GM23338 (cell line): Measurements from ENCODE around the gene RCOR1. TPM values are rescaled to one million over a fixed set of nuclear protein-coding genes. Genes with fewer than 3 reads are reported as not detected.

ENCODE experiments used
- ATAC-seq: fragments of 200-7000 bp; cut with Tn5 transposase; 3 replicates; pipeline ENCODE4 v1.9.1; 2020
- DNase-seq: peaks from one replicate; pipeline ENCODE4 v3.0.0-alpha.2; 2015; ENCODE audit warnings: low spot score
- H2AFZ ChIP-seq: fragments of 200-600 bp; sonication (generic); 2 replicates; pipeline ENCODE4 v1.8.0; 2016; ENCODE audit warnings: antibody characterized with exemption, mild to moderate bottlenecking, moderate library complexity
- H3F3A ChIP-seq: fragments of 200-600 bp; sonication (generic); replicated peaks from 2 replicates; pipeline ENCODE4 v1.8.0; 2017; ENCODE audit warnings: antibody characterized with exemption, mixed run types, low read depth
- H3K27ac ChIP-seq: fragments of 200-600 bp; sonication (generic); 2 replicates; pipeline ENCODE4 v1.6.1; 2016; ENCODE audit warnings: low read depth
- H3K27me3 ChIP-seq: fragments of 200-600 bp; sonication (generic); 2 replicates; pipeline ENCODE4 v1.8.0; 2016; ENCODE audit warnings: mild to moderate bottlenecking, mixed run types, moderate library complexity; ENCODE audit not compliant: insufficient read depth
- H3K36me3 ChIP-seq: fragments of 200-600 bp; sonication (generic); 2 replicates; pipeline ENCODE4 v1.8.0; 2016; ENCODE audit warnings: mild to moderate bottlenecking; ENCODE audit not compliant: insufficient read depth
- H3K4me1 ChIP-seq: fragments of 200-600 bp; sonication (generic); 2 replicates; pipeline ENCODE4 v1.8.0; 2016; ENCODE audit warnings: mild to moderate bottlenecking, moderate library complexity; ENCODE audit not compliant: insufficient read depth
- H3K4me2 ChIP-seq: fragments of 200-600 bp; sonication (generic); 2 replicates; pipeline ENCODE4 v1.7.1; 2017; ENCODE audit warnings: mixed run types
- H3K4me3 ChIP-seq: fragments of 200-600 bp; sonication (generic); 2 replicates; pipeline ENCODE4 v1.6.1; 2016; ENCODE audit warnings: mixed run types
- H3K79me2 ChIP-seq: fragments of 200-600 bp; sonication (generic); replicated peaks from 2 replicates; pipeline ENCODE4 v1.8.0; 2017; ENCODE audit warnings: mild to moderate bottlenecking; ENCODE audit not compliant: insufficient read depth
- H3K9me2 ChIP-seq: fragments of 200-600 bp; sonication (generic); 2 replicates; pipeline ENCODE4 v1.8.0; 2017; ENCODE audit not compliant: insufficient read depth
- H4K20me1 ChIP-seq: fragments of 200-600 bp; sonication (generic); replicated peaks from 2 replicates; pipeline ENCODE4 v1.8.0; 2017; ENCODE audit warnings: mild to moderate bottlenecking; ENCODE audit not compliant: insufficient read depth
- H3K27ac Mint-ChIP-seq: 2 replicates; pipeline ENCODE4 v1.8.0; 2020; ENCODE audit warnings: inconsistent platforms, mild to moderate bottlenecking, moderate library complexity, mixed read lengths
- H3K27me3 Mint-ChIP-seq: 3 replicates; pipeline ENCODE4 v1.8.0; 2022; ENCODE audit warnings: low read depth, mild to moderate bottlenecking, moderate library complexity, mixed read lengths, inconsistent platforms; ENCODE audit not compliant: insufficient read depth, poor library complexity
- H3K36me3 Mint-ChIP-seq: 3 replicates; pipeline ENCODE4 v1.8.0; 2021; ENCODE audit warnings: low read depth, mild to moderate bottlenecking, inconsistent platforms, moderate library complexity, mixed read lengths
- H3K4me1 Mint-ChIP-seq: 3 replicates; pipeline ENCODE4 v1.8.0; 2020; ENCODE audit warnings: mild to moderate bottlenecking, inconsistent platforms, mixed read lengths
- H3K4me3 Mint-ChIP-seq: 3 replicates; pipeline ENCODE4 v1.8.0; 2021; ENCODE audit warnings: moderate library complexity, mild to moderate bottlenecking, inconsistent platforms, mixed read lengths
- H3K9me3 Mint-ChIP-seq: 3 replicates; pipeline ENCODE4 v1.8.0; 2020; ENCODE audit warnings: moderate library complexity, mild to moderate bottlenecking, inconsistent platforms, mixed read lengths
- CREB1 ChIP-seq: fragments of 250-450 bp; sonication (Bioruptor Pico); IDR thresholded peaks from 2 replicates; pipeline ENCODE4 v1.5.0; 2020; ENCODE audit warnings: low read depth, mild to moderate bottlenecking, moderate library complexity
- CTCF ChIP-seq, 2 experiments: fragments of 200-600 bp in 1 of 2; sonication (generic) in 1 of 2; conservative IDR thresholded peaks; 2 replicates each; pipeline versions ENCODE4 v1.5.1 to v1.6.1; 2016 to 2017; ENCODE audit warnings: antibody characterized with exemption in 2 of 2, low read depth in 2 of 2, mild to moderate bottlenecking in 2 of 2, moderate library complexity in 1 of 2
- ETS1 ChIP-seq: IDR thresholded peaks from 2 replicates; pipeline ENCODE4 v1.6.1; 2016; ENCODE audit warnings: antibody characterized with exemption
- EZH2 ChIP-seq: fragments of 200-600 bp; sonication (generic); IDR thresholded peaks from one replicate; pipeline ENCODE4 v1.8.0; 2017; ENCODE audit warnings: antibody characterized with exemption, mild to moderate bottlenecking, low read depth; ENCODE audit not compliant: unreplicated experiment
- EZH2phosphoT487 ChIP-seq: fragments of 200-600 bp; sonication (generic); IDR thresholded peaks from one replicate; pipeline ENCODE4 v1.8.1; 2018; ENCODE audit warnings: antibody characterized with exemption; ENCODE audit not compliant: unreplicated experiment
- JUNB ChIP-seq: IDR thresholded peaks from one replicate; pipeline ENCODE4 v1.6.1; 2016; ENCODE audit warnings: antibody characterized with exemption; ENCODE audit not compliant: unreplicated experiment
- NANOG ChIP-seq: IDR thresholded peaks from 2 replicates; pipeline ENCODE4 v1.6.1; 2016; ENCODE audit warnings: antibody characterized with exemption, borderline replicate concordance
- POLR2AphosphoS5 ChIP-seq: IDR thresholded peaks from 2 replicates; pipeline ENCODE4 v1.6.1; 2016; ENCODE audit warnings: antibody characterized with exemption, low read depth
- REST ChIP-seq: IDR thresholded peaks from one replicate; pipeline ENCODE4 v1.6.1; 2018; ENCODE audit warnings: antibody characterized with exemption; ENCODE audit not compliant: unreplicated experiment
- STAT1 ChIP-seq: IDR thresholded peaks from one replicate; pipeline ENCODE4 v1.6.1; 2016; ENCODE audit warnings: antibody characterized with exemption; ENCODE audit not compliant: unreplicated experiment
- ZNF114 ChIP-seq: fragments of 250-450 bp; sonication (Bioruptor Pico); IDR thresholded peaks from 2 replicates; pipeline ENCODE4 v1.5.0; 2020; ENCODE audit warnings: mild to moderate bottlenecking, moderate library complexity
- ZNF331 ChIP-seq: fragments of 250-450 bp; sonication (Bioruptor Pico); IDR thresholded peaks from 2 replicates; pipeline ENCODE4 v1.5.0; 2020; ENCODE audit warnings: low read depth, mild to moderate bottlenecking, moderate library complexity
- ZNF462 ChIP-seq: fragments of 250-450 bp; sonication (Bioruptor Pico); IDR thresholded peaks from 2 replicates; pipeline ENCODE4 v1.5.0; 2020; ENCODE audit warnings: mild to moderate bottlenecking, moderate library complexity
- polyA plus RNA-seq: library from polyadenylated mRNA; unstranded; fragments of >200 nt; fragmentation: Nextera tagmentation; extraction: Ambion mirVana; gene quantifications from 2 replicates; pipeline ENCODE4 v1.2.1, GENCODE V29; 2016
- total RNA-seq: library from RNA; depleted of rRNA; stranded (reverse); fragments of >200 nt; shearing (Covaris generic); gene quantifications from 2 replicates; pipeline ENCODE4 v1.2.3, GENCODE V29; 2014

Gene RCOR1
- total and polyA plus RNA-seq, 2 experiments from 2014 or later: 7.6 to 26.1 TPM

DNA sequence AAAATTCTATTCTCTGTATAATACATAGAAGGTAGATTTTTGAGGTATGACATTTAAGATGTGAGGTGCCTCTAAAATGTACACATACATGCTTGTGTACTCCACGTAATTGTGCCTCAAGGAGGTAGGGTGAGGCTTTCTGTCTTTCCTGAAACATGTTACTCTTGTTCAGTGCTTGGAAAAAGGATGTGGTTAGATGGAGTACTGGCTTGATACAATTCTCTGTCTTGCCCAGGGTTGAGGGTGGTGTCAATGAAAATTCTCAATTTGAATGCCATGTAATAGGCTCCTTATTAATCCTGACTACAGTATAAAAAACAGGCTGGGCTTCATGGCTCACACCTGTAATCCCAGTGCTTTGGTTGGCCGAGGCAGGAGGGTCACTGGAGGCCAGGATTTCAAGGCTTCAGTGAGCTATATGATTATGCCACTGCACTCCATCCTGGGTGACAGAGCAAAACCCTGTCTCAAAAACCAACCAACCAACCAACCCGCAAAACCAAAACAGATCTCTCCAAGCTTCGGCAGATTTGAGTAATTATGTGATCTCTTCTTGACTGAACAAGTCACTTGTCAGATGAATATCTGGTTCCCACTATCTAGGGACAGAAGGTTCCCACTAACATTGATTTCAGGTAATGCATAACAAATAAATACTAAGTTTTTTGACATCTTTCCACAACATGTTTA is 41.6 kb downstream of the RCOR1 start:
- Histone ChIP-seq H2AFZ (no peak overlapping the region), H3K4me2 (no peak overlapping the region), H3K4me1 (peaks cover 18% of the 10 kb centered on the region), H3K79me2 (peaks cover 95% of the 10 kb centered on the region), H3K36me3 (no peaks in the 10 kb centered on the region), H3K27ac (0 out of 2 replicates have a peak overlapping the region, but pooled peaks have one; percentile 62), H3K27me3 (no peaks in the 10 kb centered on the region), H4K20me1 (peaks cover 18% of the 10 kb centered on the region; the same call in 1 of the 2 replicates), H3K9me2 (no peaks in the 10 kb centered on the region), H3K4me3 (no peak overlapping the region), H3F3A (0 out of 2 replicates have a peak, but pooled peaks cover 3% of the 10 kb centered on the region)
- no peak overlapping the region for H3K4me3 Mint-ChIP-seq
- ATAC-seq (no peak), DNase-seq (no peak)
- H3K4me1 Mint-ChIP-seq: peaks cover 19% of the 10 kb centered on the region
- no peak for TF ChIP-seq NANOG
- no peak for TF ChIP-seq STAT1
- no peak for TF ChIP-seq POLR2AphosphoS5
- TF ChIP-seq EZH2phosphoT487: no peak
- no peak for TF ChIP-seq JUNB
- TF ChIP-seq ETS1: no peak
- no peak for TF ChIP-seq ZNF462 (CRISPR knock-in tag)
- no peak for TF ChIP-seq EZH2
- TF ChIP-seq CREB1 (CRISPR knock-in tag): no peak
- TF ChIP-seq REST: no peak
- no peak for TF ChIP-seq CTCF (conservative IDR thresholded peaks at IDR 0.05; ENCODE audit: low read depth in 2 of 2)
- TF ChIP-seq ZNF114 (CRISPR knock-in tag): no peak
- TF ChIP-seq ZNF331 (CRISPR knock-in tag): no peak
- peaks cover 2% of the 10 kb centered on the region; the same call in 2 of the 3 replicates for H3K36me3 Mint-ChIP-seq
- H3K27me3 Mint-ChIP-seq: peaks cover 2% of the 10 kb centered on the region
- no peaks in the 10 kb centered on the region for H3K9me3 Mint-ChIP-seq
- H3K27ac Mint-ChIP-seq: peak overlapping the region; percentile 36; the same call in 1 of the 2 replicates
